ENCODE measurements around the gene PLXNC1.

PLXNC1 gene

GRCh38 chr12:94254270-94254669, 105.9 kb downstream of the PLXNC1 start:
- no peak overlapping the region for H3K9ac ChIP-seq (ENCODE audit: low read depth, low read length)
- peaks cover 4% of the 10 kb centered on the region; the same call in 1 of the 2 replicates for H3K4me1 ChIP-seq (ENCODE audit: insufficient read depth, low read length)
- H3K36me3 ChIP-seq (ENCODE audit: insufficient read depth, low read length): no peaks in the 10 kb centered on the region
- H3K9me3 ChIP-seq (ENCODE audit: control insufficient read depth, insufficient read depth, low read length): no peaks in the 10 kb centered on the region

DNA sequence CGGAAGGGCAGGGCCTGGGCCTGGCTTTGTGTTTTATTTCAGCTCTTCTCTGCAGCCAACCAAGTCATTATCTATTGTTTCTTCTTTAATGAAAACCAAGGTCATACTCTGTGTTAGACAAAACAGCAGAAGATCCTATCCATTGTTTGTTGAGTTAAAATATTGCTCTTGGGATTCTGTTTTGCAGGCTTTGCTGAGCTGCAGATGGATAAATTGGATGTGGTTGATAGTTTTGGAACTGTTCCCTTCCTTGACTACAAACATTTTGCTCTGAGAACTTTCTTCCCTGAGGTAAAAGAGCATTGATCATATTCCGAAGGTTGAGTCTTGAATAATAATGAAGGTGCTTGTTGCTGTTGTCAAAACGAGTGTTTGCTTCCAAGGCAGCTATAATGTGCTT, 106.6 kb downstream of the PLXNC1 start:
- Histone ChIP-seq H3K4me1 (ENCODE audit: insufficient read depth, low read length) (peaks cover 4% of the 10 kb centered on the region; the same call in 1 of the 2 replicates), H3K9ac (ENCODE audit: low read depth, low read length) (no peak overlapping the region), H3K36me3 (ENCODE audit: insufficient read depth, low read length) (no peaks in the 10 kb centered on the region), H3K9me3 (ENCODE audit: control insufficient read depth, insufficient read depth, low read length) (no peaks in the 10 kb centered on the region)

- H3K9me3 ChIP-seq (ENCODE audit: control insufficient read depth, insufficient read depth, low read length): no peaks in the 10 kb centered on the region
- peaks cover 6% of the 10 kb centered on the region; the same call in 1 of the 2 replicates for H3K4me1 ChIP-seq (ENCODE audit: insufficient read depth, low read length)
- no peak overlapping the region for H3K9ac ChIP-seq (ENCODE audit: low read depth, low read length)
- no peaks in the 10 kb centered on the region for H3K36me3 ChIP-seq (ENCODE audit: insufficient read depth, low read length)
These were observed 107.1 kb downstream of the PLXNC1 start for GRCh38 chr12:94255428-94255827.

GRCh38 chr12:94258593-94258992, 110.2 kb downstream of the PLXNC1 start:
- Histone ChIP-seq H3K9me3 (ENCODE audit: control insufficient read depth, insufficient read depth, low read length) (no peaks in the 10 kb centered on the region), H3K9ac (ENCODE audit: low read depth, low read length) (no peak overlapping the region), H3K4me1 (ENCODE audit: insufficient read depth, low read length) (peaks cover 28% of the 10 kb centered on the region), H3K36me3 (ENCODE audit: insufficient read depth, low read length) (no peaks in the 10 kb centered on the region)

DNA sequence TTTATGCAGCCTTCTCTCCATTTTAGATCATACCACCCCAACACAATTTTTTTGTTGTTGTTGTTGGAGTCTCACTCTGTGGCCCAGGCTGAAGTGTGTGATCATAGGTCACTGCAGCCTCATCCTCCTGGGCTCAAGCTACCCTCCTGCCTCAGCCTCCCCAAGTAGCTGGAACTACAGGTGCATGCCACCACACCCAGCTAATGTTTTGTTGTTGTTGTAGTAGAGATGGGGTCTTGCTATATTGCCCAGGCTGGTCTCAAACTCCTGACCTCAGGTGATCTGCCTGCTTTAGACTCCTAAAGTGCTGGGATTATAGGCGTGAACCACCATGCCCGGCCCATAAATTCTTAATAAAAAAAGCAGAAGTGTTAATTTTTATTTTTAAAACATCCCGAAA, 111.6 kb downstream of the PLXNC1 start:
- H3K4me1 ChIP-seq (ENCODE audit: insufficient read depth, low read length): peaks cover 31% of the 10 kb centered on the region
- no peak overlapping the region for H3K9ac ChIP-seq (ENCODE audit: low read depth, low read length)
- no peaks in the 10 kb centered on the region for H3K9me3 ChIP-seq (ENCODE audit: control insufficient read depth, insufficient read depth, low read length)
- no peaks in the 10 kb centered on the region for H3K36me3 ChIP-seq (ENCODE audit: insufficient read depth, low read length)

DNA sequence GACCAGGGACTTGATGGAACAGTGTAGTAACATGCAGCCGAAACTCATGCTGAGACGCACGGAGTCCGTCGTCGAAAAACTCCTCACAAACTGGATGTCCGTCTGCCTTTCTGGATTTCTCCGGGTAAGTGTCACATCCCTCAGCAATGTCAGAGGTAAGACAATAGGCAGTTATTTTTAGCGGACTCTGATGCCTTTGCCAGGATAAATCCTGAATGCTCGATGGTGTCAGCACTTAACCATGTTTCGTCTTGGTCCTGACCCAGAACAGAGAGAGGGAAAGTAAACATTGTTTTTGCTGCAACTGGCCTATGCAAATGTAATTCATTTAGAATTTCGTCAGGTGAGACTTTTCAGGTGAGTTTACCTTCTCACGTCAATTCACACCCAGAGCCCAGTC, 112.3 kb downstream of the PLXNC1 start:
- no peak overlapping the region for H3K9ac ChIP-seq (ENCODE audit: low read depth, low read length)

DNA sequence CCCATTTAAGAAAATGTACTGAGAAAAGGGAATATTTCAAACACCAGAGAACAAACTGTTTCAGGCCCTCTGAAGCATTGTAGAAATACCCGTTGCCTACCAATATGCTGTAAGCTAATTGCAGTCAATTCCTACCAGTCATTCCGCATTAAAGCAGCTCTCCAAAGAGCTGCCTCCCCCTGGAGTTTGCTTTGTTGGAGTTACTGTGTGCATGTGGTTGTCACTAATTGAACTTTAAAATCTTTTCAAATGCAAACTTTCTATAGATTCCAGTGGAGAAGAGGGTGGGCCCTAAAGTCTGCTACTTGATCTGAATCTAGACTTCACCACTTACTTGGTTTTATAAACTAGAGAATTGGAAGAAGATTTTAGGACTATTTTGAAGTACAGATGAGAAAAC, 112.7 kb downstream of the PLXNC1 start:
- peaks cover 31% of the 10 kb centered on the region for H3K4me1 ChIP-seq (ENCODE audit: insufficient read depth, low read length)
- no peak overlapping the region for H3K9ac ChIP-seq (ENCODE audit: low read depth, low read length)
- H3K9me3 ChIP-seq (ENCODE audit: control insufficient read depth, insufficient read depth, low read length): no peaks in the 10 kb centered on the region
- H3K36me3 ChIP-seq (ENCODE audit: insufficient read depth, low read length): no peaks in the 10 kb centered on the region

More for the DNA sequence above, 112.3 kb downstream of the PLXNC1 start:
- Histone ChIP-seq H3K9me3 (ENCODE audit: control insufficient read depth, insufficient read depth, low read length) (no peaks in the 10 kb centered on the region), H3K36me3 (ENCODE audit: insufficient read depth, low read length) (no peaks in the 10 kb centered on the region), H3K4me1 (ENCODE audit: insufficient read depth, low read length) (peaks cover 31% of the 10 kb centered on the region)

- Histone ChIP-seq H3K9me3 (ENCODE audit: control insufficient read depth, insufficient read depth, low read length) (no peaks in the 10 kb centered on the region), H3K4me1 (ENCODE audit: insufficient read depth, low read length) (peaks cover 32% of the 10 kb centered on the region), H3K36me3 (ENCODE audit: insufficient read depth, low read length) (no peaks in the 10 kb centered on the region), H3K9ac (ENCODE audit: low read depth, low read length) (no peak overlapping the region)
These were observed 113.4 kb downstream of the PLXNC1 start for GRCh38 chr12:94261786-94262185.

DNA sequence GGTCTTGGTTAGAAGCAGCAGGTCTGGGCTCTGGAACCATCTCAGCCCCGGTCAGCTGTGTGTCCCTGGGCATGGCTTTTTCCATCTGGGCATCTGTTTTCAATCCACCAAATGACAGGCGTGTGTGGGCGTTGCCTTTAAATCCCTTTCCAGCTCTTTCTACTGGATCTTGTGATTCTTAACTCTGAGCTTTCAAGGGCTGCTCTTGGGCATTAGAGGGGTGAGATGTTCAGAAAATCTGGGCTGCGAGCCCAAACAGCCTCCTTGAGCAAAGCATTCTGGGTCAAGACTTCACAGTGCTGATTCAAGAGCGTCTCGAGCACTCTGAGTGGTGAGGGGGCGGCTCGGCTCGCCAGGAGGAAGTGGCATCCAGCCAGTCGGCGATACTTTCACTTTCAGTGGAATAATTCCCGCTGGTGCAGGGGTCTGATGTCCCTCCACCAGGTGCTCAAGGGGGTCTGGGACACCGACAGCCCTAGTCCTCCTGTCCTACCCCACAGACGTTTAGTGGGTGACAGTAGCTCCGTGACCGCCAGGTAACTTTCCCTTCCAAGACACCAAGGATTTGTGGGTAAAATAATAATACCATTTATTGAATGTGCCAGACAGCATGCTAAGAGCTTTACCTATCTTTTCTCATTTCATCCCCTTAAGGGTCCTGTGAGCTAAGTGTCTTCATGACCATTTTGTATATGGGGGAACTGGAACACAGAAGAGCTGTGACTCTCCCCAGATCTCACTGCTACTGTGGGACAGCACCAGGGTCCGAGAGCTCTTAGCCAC, 114.0 kb downstream of the PLXNC1 start:
- Histone ChIP-seq H3K9me3 (ENCODE audit: control insufficient read depth, insufficient read depth, low read length) (no peaks in the 10 kb centered on the region), H3K9ac (ENCODE audit: low read depth, low read length) (no peak overlapping the region), H3K4me1 (ENCODE audit: insufficient read depth, low read length) (peaks cover 39% of the 10 kb centered on the region), H3K36me3 (ENCODE audit: insufficient read depth, low read length) (no peaks in the 10 kb centered on the region)

- Histone ChIP-seq H3K4me1 (ENCODE audit: insufficient read depth, low read length) (peaks cover 40% of the 10 kb centered on the region), H3K36me3 (ENCODE audit: insufficient read depth, low read length) (no peaks in the 10 kb centered on the region), H3K9me3 (ENCODE audit: control insufficient read depth, insufficient read depth, low read length) (no peaks in the 10 kb centered on the region), H3K9ac (ENCODE audit: low read depth, low read length) (no peak overlapping the region)
These were observed 114.8 kb downstream of the PLXNC1 start for GRCh38 chr12:94263011-94263811.

DNA sequence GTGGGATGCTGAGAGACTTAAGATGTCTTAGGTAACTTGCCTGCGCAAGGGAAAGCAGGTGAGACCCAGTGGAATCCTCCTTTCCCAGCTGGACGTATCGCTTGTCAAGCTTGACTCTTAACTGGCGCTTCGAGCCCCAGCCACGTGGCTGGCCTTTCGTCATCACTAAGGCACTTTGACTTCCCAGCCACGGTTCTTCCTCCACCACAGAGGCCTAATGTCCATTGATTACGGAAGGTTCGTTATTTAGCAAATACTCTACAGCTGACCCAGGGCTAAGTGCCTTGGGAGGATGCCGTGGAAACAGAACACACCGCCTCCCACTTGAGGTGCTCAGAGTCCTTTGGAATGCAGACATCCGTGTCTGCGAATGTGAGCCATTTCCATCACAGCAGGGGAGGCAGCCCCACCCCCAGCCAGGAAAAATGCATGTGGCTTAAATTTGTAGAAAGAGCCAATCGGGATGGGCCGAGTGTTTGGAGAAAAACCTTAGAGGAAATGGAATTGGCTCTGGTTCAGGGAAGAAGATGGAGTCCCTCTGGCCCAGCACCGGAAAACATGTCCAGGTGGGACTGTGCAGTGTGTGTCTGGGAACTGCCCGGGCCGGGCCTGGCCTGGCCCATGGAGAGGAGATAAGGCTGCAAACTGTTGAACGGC, 115.7 kb downstream of the PLXNC1 start:
- no peaks in the 10 kb centered on the region for H3K36me3 ChIP-seq (ENCODE audit: insufficient read depth, low read length)
- peaks cover 40% of the 10 kb centered on the region for H3K4me1 ChIP-seq (ENCODE audit: insufficient read depth, low read length)
- no peaks in the 10 kb centered on the region for H3K9me3 ChIP-seq (ENCODE audit: control insufficient read depth, insufficient read depth, low read length)
- H3K9ac ChIP-seq (ENCODE audit: low read depth, low read length): no peak overlapping the region

- Histone ChIP-seq H3K4me1 (ENCODE audit: insufficient read depth, low read length) (peaks cover 40% of the 10 kb centered on the region), H3K36me3 (ENCODE audit: insufficient read depth, low read length) (no peaks in the 10 kb centered on the region), H3K9me3 (ENCODE audit: control insufficient read depth, insufficient read depth, low read length) (no peaks in the 10 kb centered on the region), H3K9ac (ENCODE audit: low read depth, low read length) (no peak overlapping the region)
These were observed 116.5 kb downstream of the PLXNC1 start for GRCh38 chr12:94264736-94265485.

- H3K9ac ChIP-seq (ENCODE audit: low read depth, low read length): no peak overlapping the region
- no peaks in the 10 kb centered on the region for H3K36me3 ChIP-seq (ENCODE audit: insufficient read depth, low read length)
- H3K4me1 ChIP-seq (ENCODE audit: insufficient read depth, low read length): peaks cover 37% of the 10 kb centered on the region
- no peaks in the 10 kb centered on the region for H3K9me3 ChIP-seq (ENCODE audit: control insufficient read depth, insufficient read depth, low read length)
These were observed 117.2 kb downstream of the PLXNC1 start for GRCh38 chr12:94265539-94265938.

Measured in ES-I3 (cell line).